Limb (tissue), 2 donors: ENCODE measurements around the gene COL1A1.

Experiments used
- DNase-seq, 2 donors: peaks; one replicate each; pipeline ENCODE4 v3.0.0-alpha.2; 2016; ENCODE audit errors: extremely low spot score in 2 of 2

COL1A1 gene

DNA sequence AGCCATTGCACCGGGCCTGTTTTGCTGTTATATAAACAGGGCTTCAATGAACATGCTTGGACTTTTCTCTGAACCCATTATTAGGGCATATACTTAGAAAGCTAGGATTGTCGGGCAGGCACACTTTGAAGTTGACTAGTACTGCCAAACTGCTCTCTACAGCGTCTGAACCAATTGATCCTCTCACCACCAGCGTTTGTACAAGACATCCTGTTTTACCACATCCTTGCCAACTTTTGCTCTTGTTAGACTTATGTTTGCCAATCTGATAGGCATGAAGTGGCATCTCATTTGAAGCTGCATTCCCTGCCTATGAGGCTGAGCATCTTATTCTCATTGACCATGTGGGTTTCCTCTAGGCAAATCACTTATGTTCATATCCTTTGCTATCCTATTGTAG, 43.5 kb downstream of the COL1A1 start:
- no peak for DNase-seq

DNA sequence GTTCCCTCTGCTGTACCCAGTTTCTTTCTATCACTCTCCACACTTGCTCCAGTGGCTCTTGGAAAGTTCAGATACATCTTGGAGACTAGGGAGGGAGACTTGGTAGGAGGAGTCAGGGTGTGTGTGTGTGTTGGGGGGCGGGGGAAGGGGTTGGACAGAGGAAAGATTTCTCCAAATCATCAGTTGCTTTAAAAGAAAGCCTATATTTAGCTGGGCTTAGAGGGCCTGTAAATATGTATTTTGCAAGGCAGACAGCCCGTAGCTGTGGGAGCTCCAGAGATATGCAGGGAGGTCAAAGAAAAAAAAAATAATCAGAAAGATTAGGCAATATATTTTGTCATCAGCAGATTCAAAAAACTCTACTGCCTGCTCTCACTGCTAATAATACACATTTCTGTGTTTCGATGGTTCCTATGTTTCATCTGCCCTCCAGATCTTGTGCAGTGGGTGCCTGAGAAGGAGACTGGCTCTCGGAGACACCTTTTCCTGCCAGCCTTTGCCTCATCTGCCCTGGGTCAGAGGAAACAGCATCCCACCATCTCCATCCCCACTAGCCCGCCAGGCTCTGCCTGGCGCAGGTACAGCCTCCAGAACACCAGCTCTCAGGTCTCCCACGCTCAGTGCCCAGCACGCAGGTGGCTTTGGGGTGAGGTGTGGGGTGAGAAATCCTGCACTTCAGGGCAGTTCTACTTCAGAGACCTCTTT, 46.2 kb downstream of the COL1A1 start:
- no peak for DNase-seq

DNA sequence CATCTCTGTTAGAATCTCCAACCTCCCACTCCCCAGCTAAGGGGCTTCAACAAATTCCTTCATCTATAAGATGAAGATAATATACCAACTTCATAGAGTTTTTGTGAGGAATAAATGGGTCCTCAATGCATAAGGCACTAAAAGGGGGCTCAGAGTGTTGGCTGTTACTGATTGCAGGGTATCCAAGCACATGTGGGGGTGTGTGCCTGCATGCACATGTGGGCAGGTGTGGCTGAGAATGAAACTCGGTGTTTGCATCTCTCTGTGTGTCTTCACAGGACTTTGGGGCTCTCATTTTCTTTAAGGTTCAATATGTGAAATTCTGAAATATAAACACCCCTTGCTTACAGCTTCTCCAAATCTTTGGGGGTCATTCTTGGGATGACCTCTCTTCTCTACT, 46.8 kb downstream of the COL1A1 start:
- no peak for DNase-seq

DNA sequence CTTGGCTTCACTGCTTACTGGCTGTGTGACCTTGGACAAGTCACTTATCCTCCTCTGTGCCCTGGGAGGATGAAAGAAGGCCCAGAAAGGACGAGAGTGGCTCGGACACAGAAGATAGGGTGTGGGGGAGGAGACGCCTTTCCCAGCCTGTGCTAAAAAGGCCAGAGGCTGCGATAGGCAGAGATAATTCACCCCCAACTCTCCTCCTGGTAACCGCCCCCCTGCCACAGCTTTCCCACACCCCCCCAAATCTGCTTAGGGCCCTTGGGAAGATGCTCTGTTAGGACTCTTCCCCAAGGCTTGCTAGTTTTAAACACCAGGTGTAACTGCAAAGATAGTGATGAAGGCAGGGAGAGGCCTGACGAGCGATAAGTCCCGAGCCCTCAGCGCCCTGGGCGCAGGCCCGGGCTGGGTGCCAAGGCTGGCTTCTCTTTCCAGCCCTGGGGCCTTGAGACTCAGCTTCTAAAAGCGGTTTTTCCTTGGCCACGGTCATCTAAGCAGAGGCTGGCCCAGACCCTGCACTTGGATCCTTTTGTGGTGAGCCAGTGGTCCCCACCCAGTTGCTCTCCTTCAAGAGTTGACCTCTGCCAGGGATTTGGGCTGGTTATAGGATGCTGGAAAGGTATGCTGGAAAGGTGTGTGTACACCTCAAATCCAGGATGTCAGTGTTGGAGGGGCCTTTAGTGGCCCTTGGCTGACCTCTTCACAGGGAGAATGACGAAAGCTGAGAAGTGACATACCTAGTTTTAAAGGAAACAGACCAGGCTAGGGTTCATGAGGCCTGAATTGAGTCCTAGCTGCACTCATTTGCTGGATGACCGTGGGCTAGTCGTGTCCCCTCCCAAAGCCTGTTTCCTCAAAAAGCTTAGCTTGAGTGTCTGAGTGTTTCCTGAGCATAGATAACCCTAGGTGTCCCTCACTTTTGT, 47.5 kb downstream of the COL1A1 start:
- no peak for DNase-seq

DNA sequence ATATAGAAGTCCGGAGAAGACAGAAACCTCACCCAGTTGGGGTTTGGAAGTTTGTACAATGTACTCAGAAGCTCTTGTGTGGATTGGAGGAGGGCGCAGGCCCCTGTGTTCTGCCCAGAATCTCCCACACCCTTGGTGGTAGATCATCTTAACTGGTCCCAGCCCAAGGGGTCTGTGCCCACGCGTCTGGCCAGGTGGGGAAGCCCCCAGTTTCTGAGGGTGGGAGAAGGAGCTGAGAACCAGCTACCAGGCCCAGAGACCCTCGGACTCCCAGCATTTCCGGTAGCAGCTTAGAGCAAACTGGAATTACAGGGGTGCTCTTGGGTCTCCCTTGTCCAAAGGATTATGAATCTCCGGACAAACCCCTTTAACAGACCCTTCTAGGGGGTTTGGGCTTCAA, 48.7 kb downstream of the COL1A1 start:
- no peak for DNase-seq

DNA sequence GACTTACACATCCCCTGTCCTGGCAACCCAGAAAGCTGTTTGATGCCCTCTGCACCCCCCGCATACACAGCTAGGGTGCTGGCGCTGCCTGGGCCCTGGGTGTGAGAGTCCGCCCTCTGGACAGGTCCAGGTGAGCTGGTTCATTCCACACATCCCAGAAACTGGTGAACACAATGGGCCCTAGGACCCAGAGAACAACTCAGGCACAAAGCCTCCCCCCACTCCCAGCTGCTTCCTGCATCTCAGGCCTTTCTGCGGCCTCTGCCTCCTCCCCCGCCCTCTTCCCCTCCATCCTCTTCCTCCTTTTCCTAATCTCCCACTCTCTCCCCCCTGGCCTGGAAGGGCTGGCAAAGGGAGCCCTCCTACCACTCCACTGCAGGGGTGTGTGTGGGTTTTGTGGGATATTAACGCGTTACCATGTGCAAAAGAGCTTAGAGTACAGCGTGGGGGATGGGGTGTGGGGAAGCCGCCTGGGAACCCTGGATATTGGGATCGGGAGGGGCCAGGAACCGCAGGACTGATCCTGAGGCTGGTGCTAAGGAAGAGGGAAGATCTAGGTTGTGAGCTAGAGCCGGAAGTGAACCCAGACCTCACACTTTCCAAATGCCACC, 49.4 kb downstream of the COL1A1 start:
- DNase-seq: peak; percentile 88 to 90

DNA sequence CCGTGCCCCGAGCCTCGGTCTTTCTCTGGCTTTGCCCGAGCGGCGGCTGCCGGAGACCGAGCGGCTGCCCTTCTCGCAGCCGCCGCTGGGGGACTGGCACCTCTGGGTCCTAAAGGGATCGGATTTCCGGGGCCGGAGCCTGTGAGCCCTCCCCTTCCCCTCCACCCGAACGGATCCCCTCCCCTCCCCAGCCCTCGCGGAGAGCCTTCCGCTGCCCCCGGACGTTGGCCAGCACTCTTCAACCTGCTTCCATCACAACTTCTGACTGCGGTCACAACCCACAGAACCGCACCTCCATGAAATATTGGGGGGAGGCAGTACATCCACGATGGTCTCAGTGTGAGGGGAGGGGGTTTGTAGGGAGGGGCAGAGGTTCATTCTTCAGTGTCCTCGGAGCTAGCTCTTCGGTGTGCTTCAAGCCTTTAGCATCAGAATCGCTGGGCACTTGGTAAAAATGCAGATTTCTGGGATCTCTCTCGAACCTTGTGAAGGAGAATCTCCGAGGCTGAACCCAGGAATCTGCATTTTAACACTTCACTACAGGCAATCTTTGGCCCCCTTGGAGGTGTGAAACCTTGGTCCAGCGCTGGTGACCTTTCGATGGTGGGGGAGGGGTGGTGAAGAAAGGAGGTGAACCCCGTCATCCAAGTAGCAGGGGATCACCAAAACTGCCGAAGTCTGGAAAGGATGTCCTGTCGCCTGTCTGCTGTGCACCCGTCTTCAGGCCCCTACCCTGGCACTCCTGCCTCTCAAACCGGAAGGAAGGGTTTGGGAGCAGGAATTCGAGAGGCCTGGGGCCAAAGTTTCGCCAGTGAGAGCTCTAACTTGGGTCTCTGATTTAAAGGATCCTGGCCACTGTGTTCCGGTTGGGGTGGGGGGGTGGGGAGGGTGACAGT, 50.1 kb downstream of the COL1A1 start:
- DNase-seq: peak; percentile 93

DNA sequence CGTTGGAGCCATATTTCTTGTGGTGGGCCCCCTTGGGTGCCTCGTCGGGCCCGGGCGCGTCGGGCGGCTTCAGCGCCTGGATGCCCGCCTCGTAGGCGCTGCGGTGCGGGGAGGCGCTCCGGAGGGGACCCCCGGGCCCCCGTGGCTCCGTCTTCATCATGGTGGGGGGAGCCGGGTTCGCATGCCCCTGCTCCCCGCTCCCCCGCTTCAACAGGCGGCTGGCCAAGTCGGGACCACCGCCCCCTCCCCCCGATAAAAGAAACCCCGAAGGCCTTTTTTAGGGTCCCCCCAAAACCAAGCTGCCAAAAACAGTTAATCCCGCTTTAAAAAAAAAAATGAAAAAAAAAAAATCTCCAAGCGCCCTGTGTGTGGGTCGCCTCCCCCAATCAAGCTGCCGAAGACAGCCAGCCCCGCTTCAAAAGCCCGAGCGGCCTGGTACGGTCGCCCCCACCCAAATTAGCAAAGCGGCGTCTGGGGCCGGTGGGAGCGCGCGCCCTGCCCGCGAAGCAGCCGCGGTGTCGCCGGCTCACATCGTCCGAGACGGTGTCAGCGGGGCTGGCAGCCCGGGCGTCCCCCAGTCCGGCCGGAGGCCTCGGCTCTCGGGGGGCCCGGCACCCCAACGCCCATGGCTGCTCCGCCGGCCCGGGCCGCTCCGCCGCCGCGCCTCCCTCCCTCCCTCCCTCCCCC, 50.9 kb downstream of the COL1A1 start, which contains the start of gene PPP1R9B:
PPP1R9B (minus strand) TSS at position 324 of the 687 bp plus-strand sequence; CDS start at position 160, 164 bp downstream.
- no peak for DNase-seq

DNA sequence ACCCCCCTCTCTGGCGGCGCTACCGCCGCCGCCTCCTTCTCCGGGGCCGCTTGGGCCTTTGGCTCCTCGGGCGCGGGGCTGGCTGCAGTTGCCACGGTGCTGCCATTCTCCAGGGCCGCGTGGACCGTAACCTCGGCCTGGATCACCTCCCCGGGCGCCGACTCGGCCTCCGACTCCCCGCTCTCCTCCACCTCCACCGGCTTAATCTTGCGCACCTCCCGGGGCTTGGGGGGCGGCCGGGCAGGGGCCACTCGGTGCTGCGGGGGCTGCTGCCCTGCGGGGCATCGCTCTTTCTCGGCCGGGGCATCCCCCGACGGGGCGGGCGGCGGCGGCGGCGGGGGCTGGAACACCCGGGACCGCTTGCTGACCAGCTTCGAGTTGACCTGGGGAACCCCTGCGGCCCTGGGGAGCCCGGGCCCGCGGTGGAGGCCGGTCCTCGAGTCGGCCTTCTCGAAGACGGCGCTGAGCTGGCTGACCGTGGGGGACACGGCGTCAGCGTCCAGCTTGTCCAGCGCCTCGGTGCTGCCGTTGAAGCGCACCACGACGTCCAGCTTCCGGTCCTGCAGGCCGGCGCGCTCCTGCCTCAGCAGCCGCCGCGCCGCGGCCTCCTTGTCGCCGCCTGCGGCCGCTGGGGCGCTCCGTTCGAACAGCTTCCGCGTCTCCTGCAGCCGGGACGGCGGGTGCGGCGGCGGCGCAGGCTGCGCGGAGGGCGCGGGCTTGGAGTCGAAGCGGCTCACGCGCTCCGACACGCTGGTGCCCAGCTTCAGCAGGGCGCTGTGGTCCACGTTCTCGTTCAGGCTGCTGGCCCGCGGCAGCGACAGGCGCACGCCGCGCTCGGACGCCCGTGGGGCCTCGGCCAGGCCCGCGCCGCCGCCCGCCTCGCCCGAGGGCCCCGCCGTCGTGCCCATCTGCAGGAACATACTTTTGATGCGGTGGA, 51.7 kb downstream of the COL1A1 start:
- peak in 1 of 2 donors; percentile 66 for DNase-seq

DNA sequence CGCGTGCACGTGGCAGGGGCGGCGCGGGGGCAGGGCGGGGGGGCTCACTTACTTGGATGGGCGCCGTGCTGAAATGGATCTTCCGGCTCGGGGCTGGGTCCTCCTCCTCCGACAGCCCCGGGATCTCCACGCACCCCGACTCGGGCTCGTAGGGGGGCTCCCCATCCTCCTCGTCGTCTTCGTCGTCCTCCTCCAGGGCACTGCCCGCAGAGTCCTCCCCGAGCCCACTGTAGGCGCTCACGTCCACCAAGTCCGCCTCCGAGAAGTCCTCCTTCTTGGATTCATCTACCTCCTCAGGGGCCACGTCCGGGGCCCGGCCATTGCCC, 52.4 kb downstream of the COL1A1 start:
- DNase-seq: no peak

DNA sequence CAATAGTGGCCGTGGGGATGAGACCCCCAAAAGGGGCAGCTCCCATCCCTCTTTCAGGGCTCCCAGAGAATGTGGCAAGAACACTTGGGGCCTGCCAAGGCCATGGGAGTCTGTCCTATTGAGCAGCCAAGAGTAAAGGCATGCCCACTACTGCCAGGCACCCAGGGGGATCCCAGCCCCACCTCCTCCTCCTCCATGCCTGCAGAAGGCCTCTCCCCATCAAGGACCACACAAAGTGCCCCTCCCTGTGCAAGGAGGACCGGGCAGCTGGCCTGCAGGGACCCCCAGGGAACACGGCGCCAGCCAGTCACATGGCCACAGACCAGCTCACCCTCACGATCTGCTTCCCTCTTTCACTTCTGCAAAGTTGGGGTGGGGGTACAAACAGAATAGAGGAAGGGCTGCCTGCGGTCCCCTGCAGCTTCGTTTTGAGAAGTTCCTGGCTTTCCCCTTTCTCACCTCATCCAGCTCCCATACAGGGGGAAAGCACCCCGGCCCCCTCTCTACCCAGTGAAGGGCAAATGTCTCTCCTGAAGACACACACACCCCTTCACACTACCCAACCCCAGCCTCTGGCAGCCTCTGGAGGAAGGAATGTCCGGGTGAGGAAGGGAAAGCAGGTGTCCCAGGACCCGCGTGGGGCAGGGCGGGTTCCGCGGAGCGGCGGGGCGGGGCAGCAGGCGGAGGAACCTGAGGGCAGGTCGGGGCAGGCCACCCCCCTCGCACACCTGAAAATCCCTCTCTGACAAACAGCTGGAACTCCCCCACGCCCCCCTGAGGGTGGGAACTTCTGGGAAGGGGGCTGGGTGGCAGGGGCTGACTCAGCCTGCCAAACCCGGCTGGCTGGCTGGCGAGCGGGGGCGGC, 53.0 kb downstream of the COL1A1 start:
- peak; percentile 40 to 78 for DNase-seq

DNA sequence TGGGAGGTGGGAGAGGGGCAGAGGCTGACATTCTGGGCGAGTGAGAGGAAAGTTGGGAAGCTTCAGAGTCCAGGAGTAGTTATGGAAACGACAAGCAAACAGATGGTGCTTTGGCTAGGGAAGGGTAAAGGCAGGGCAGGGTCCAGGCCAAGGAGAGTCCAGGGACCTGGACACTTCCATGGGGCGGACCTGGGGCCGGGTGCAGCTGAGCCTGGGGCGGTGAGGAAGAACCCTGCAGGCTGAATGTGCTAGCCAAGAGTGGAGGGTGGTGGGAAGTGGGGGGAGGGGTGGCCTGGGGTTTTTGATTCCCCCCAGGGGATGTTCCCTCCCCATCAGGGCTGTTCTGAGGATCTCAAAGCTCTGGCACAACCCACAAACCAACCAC, 53.6 kb downstream of the COL1A1 start:
- DNase-seq: no peak

DNA sequence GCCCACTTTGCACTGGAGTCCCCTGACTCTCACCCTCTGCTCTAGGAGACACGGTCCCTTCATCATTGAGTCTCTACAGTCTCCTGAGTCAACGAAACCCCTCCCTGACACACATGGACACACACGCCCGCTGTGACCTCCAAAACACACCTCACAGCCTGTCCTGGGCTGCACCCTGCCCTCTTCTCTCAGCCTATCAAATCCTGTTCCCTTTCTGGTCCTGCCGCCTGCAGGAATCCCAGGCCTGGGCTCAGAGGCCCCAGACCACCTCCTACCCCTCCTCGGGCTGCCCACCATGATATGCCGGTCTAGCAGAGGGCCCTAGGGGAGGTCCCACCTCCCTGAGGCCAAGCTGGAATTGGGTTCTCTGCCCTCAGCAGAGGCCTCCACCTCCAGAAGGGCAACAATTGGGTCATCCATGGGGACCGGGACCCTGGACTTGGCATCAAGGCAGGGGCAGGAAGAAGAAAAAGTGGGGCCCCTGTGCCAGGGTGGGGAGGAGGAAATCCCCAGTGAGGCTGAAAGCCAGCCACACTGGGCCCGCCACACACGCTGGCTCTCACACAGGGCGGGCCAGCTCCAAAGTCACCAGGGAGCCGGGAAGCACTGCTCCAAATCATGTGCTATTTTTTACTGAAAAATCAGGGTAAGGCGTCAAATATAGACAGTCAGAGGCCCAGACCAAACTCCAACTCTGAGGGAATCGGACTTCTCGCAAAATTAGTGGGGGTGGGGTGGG, 54.3 kb downstream of the COL1A1 start:
- no peak for DNase-seq

DNA sequence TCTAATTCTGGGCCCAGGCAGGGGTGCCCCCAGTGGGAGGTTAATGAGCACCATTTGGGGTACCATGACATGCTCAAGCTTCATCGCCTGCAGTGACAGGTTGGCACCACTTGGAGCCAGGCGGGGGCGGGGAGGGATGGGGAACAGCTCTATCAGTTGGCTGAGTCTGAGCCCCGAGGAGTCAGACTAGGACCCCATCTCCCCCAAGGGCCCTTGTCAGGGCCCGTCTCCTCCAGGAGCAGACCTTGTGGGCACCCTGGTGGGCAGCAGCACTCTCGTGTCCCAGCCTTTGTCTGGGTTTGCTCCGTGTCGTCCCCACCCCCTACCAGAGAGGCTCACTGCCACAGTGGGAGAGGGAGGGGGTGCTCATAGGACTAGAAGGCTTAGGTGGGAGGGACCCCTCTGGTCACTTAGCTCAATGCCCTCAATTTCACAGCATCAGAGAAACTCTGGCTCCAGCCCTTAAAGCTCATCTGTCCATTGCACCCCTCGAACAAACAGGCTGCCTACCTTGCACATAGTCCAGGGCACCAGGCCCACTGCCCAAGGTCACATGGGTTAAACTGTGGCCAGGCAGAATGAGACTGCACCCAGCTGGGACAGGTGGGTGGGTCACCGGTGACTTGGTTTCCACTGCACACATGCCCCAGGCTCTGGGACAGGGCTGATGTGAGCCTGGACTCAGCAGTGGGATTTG, 55.1 kb downstream of the COL1A1 start:
- no peak for DNase-seq

DNA sequence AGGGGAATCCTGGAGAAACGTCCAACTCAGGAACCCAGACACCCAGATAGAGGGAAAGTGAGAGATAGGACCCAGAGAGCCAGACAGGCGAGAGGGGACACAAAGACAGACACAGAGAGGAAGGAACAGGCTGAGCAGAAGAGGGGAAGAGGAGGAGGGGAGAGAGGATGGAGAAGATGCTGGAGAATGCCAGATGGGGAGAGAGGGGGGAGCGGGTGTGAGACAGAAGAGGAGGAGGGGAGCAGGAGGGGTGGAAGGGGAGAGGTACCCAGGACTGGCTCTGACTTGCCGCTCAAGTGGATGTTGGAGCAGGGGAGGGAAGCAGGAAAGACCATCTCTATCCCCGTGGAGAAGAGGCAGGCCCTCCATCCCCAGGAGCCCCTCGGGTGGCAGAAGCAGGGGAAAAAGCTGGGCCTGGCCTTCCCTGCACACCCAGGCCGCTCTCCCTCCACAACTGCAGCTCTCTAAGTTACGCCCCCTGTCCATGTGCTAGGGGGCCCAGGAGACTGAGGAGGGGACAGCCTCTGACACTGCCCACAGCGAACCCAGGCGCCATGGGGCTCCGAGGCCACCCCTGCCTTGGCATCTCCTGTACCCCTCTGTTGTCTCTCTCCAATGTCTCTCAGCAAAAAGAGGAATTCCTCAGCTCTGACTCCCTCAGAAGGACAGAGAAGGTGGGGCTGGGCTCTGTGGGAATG, 55.8 kb downstream of the COL1A1 start:
- no peak for DNase-seq

DNA sequence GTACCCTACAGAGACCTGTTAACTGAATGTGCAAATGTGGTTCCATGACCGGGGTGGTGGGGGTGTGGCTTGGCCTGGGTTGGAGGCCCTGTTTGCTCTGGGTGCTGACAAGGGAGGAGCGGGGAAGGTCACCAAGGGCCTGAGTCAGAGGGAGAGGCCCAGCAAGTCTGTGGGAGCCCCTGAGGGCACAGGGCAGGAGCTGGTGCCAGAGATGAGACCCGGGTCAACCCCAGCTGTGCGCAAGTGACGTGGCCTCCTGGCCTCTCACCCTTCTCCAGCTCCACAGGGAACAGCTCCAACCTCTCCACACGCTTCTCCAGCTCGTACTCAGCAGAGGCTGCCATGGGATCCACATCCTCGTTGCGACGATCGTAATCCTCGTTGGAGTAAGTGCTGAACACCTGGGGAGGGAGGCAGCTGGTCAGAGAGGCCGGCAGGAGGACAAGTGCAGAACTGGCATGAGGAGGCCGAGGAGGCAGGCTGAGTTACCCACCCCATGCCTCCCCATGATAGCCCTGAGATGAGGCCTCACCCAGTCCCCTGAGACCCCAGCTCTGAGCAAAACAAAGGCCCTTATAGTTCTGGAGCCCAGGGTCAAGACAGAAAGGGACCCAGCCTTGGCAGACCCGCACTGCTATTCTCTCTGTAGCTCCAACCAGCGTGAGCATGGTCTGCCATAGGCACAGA, 56.4 kb downstream of the COL1A1 start:
- DNase-seq: no peak
